GM12878 (cell line): ENCODE results near the gene SEMA7A.

ENCODE experiments used
- BACH1 ChIP-seq: fragments of 450-650 bp; IDR thresholded peaks from 2 replicates; pipeline ENCODE4 v1.6.1; 2017; ENCODE audit warnings: mild to moderate bottlenecking, borderline replicate concordance
- CTCF ChIP-seq, 3 experiments: IDR thresholded peaks in 2 of 3; conservative IDR thresholded peaks in 1 of 3; 2 replicates each; pipeline ENCODE4 v1.5.1; 2011; ENCODE audit warnings: low read depth in 3 of 3, low read length in 3 of 3, mild to moderate bottlenecking in 3 of 3, control low read depth in 2 of 3, moderate library complexity in 2 of 3, inconsistent platforms in 1 of 3, mixed read lengths in 1 of 3; ENCODE audit not compliant: control insufficient read depth in 2 of 3, insufficient read depth in 1 of 3; ENCODE audit errors: extremely low read depth in 1 of 3
- E2F4 ChIP-seq: IDR thresholded peaks from 2 replicates; pipeline ENCODE4 v1.6.1; 2012; ENCODE audit warnings: low read depth, low read length, improper control_type of control experiment
- EZH2 ChIP-seq: IDR thresholded peaks from 2 replicates; pipeline ENCODE4 v1.6.1; 2012; ENCODE audit warnings: low read depth, mild to moderate bottlenecking, control low read depth, inconsistent platforms, low read length, borderline replicate concordance; ENCODE audit not compliant: control insufficient read depth
- FOXK2 ChIP-seq: fragments of 450-650 bp; IDR thresholded peaks from 2 replicates; pipeline ENCODE4 v1.6.1; 2017; ENCODE audit warnings: mild to moderate bottlenecking, moderate library complexity
- MXI1 ChIP-seq: fragments of 150-350 bp; IDR thresholded peaks from 2 replicates; pipeline ENCODE4 v1.6.1; 2011; ENCODE audit warnings: low read depth, mild to moderate bottlenecking, inconsistent platforms, low read length, improper control_type of control experiment
- POLR2A ChIP-seq: IDR thresholded peaks from 2 replicates; pipeline ENCODE4 v1.6.1; 2011; ENCODE audit warnings: low read depth, mild to moderate bottlenecking, low read length
- POLR2AphosphoS5 ChIP-seq: IDR thresholded peaks from 2 replicates; pipeline ENCODE4 v1.6.1; 2011; ENCODE audit warnings: mild to moderate bottlenecking, low read length, inconsistent platforms
- SP1 ChIP-seq: IDR thresholded peaks from one replicate; pipeline ENCODE4 v1.6.1; 2011; ENCODE audit warnings: low read depth, low read length
- SUZ12 ChIP-seq: fragments of 200-600 bp; sonication (generic); IDR thresholded peaks from one replicate; pipeline ENCODE4 v1.6.1; 2018; ENCODE audit warnings: antibody characterized with exemption, mild to moderate bottlenecking; ENCODE audit not compliant: unreplicated experiment
- TBL1XR1 ChIP-seq: IDR thresholded peaks from 2 replicates; pipeline ENCODE4 v1.6.1; 2012; ENCODE audit warnings: low read depth, low read length, improper control_type of control experiment
- ZNF384 ChIP-seq: IDR thresholded peaks from 2 replicates; pipeline ENCODE4 v1.6.1; 2012; ENCODE audit warnings: low read depth, mild to moderate bottlenecking, low read length, improper control_type of control experiment, borderline replicate concordance
- ZSCAN29 ChIP-seq: fragments of 450-650 bp; IDR thresholded peaks from 2 replicates; pipeline ENCODE4 v1.6.1; 2017; ENCODE audit warnings: mild to moderate bottlenecking, moderate library complexity

- no peak for TF ChIP-seq ZSCAN29
- no peak for TF ChIP-seq SUZ12
- no peak for TF ChIP-seq TBL1XR1
- TF ChIP-seq POLR2A = no peak
- TF ChIP-seq SP1 = no peak
- TF ChIP-seq ZNF384 = no peak
- no peak for TF ChIP-seq FOXK2
- TF ChIP-seq EZH2 = no peak
- no peak for TF ChIP-seq E2F4
- no peak for TF ChIP-seq BACH1
- TF ChIP-seq CTCF (IDR thresholded peaks at IDR 0.05 in 2 of 3, conservative IDR thresholded peaks at IDR 0.05 in 1 of 3; ENCODE audit: control insufficient read depth in 2 of 3, extremely low read depth in 1 of 3, insufficient read depth in 1 of 3, low read depth in 3 of 3, low read length in 3 of 3) = no peak
- no peak for TF ChIP-seq POLR2AphosphoS5
- no peak for TF ChIP-seq MXI1
Observed at GRCh38 chr15:74381481-74381880, 52.3 kb downstream of the SEMA7A start.
